Lower leg skin (tissue), 3 donors: ENCODE measurements around the gene COX4I2.

Experiments
- POLR2A ChIP-seq, 2 donors: fragments of 450-650 bp; IDR thresholded peaks; one replicate each; pipeline ENCODE4 v1.6.1; 2016 to 2017; ENCODE audit warnings: antibody characterized with exemption in 2 of 2, mild to moderate bottlenecking in 1 of 2, moderate library complexity in 1 of 2
- TF ChIP-seq, protein P1 (sequence below), 3 donors: fragments of 450-650 bp; IDR thresholded peaks; one replicate each; pipeline ENCODE4 v1.5.1; 2016; ENCODE audit warnings: antibody characterized with exemption in 3 of 3, mild to moderate bottlenecking in 3 of 3, moderate library complexity in 2 of 3

DNA sequence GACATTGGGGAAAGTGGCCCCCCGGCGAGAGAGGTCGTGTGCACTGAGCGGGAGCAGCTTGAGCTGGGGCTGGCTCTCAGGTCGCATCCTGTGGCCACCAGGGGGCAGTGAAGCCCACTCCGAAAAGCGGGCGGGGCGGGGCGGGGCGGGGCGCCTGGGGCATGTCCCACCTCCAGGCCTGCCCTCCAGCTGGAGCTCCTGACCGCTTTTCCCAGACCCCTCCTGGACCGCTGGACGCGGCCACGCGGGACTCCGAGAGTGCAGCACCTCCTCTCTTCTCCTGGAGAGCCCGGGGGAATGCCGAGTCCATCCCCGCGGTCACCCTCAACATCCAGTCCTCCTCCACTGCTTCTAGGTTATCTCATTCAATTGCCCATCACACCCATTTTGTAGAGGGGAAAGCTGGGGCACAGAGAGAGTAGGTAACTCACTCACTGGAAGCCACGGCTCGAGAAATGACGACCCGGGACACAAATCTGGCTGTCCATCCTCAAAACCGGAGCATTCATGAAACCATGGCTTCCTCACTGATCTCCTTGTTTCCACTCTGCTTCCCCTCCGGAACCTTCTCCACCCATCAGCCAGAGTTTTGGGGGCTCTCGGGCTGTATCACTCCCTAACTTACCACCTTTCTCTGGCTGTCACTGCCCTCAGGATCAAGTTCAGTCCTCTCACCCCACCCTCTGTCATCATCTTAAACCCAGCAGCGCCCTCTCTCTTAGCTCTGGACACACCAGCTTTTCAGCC lies 24.1 kb downstream of the COX4I2 start:
- TF ChIP-seq, protein P1, sequence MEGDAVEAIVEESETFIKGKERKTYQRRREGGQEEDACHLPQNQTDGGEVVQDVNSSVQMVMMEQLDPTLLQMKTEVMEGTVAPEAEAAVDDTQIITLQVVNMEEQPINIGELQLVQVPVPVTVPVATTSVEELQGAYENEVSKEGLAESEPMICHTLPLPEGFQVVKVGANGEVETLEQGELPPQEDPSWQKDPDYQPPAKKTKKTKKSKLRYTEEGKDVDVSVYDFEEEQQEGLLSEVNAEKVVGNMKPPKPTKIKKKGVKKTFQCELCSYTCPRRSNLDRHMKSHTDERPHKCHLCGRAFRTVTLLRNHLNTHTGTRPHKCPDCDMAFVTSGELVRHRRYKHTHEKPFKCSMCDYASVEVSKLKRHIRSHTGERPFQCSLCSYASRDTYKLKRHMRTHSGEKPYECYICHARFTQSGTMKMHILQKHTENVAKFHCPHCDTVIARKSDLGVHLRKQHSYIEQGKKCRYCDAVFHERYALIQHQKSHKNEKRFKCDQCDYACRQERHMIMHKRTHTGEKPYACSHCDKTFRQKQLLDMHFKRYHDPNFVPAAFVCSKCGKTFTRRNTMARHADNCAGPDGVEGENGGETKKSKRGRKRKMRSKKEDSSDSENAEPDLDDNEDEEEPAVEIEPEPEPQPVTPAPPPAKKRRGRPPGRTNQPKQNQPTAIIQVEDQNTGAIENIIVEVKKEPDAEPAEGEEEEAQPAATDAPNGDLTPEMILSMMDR (IDR thresholded peaks at IDR 0.05) = no peak
- no peak for TF ChIP-seq POLR2A (IDR thresholded peaks at IDR 0.05)
